Uterus (tissue), 4 donors: ENCODE data around the gene ZNF839. TPM values are rescaled to one million over a fixed set of nuclear protein-coding genes. Genes with fewer than 3 reads are reported as not detected.
"Not testable (repeated sequence)": the region's sequence is repeated elsewhere in the genome, so short reads cannot be mapped to it uniquely, and the experiment has no call there.

ENCODE experiments used
- DNase-seq, 2 donors: peaks; one replicate each; pipeline ENCODE4 v3.0.0-alpha.2; 2019 to 2020
- H3K27ac ChIP-seq, 2 donors: fragments of 200-600 bp; sonication (generic); 1 replicate in 1 of 2; 2 replicates in 1 of 2; pipeline ENCODE4 v1.5.1; 2016 to 2018
- H3K27me3 ChIP-seq, 2 donors: fragments of 200-600 bp; sonication (generic); one replicate each; pipeline ENCODE4 v1.5.1; 2018 to 2019; ENCODE audit warnings: control low read depth in 1 of 2
- H3K36me3 ChIP-seq, 2 donors: fragments of 200-600 bp; sonication (generic); one replicate each; pipeline ENCODE4 v1.5.1; 2019; ENCODE audit warnings: control low read depth in 1 of 2
- H3K4me1 ChIP-seq, 2 donors: fragments of 200-600 bp; sonication (generic); one replicate each; pipeline ENCODE4 v1.5.1; 2018 to 2019; ENCODE audit warnings: control low read depth in 1 of 2
- H3K4me3 ChIP-seq, 2 donors: fragments of 200-600 bp; sonication (generic); 1 replicate in 1 of 2; 2 replicates in 1 of 2; pipeline ENCODE4 v1.5.1; 2018 to 2019; ENCODE audit warnings: mild to moderate bottlenecking in 1 of 2
- H3K9me3 ChIP-seq, 2 donors: fragments of 200-600 bp; sonication (generic); one replicate each; pipeline ENCODE4 v1.5.1; 2019; ENCODE audit warnings: control low read depth in 1 of 2
- CTCF ChIP-seq, 4 experiments: fragments of 200-600 bp in 2 of 4; fragments of 450-650 bp in 2 of 4; sonication (generic) in 2 of 4; IDR thresholded peaks; one replicate each; pipeline ENCODE4 v1.5.1; 2016 to 2019; ENCODE audit warnings: antibody characterized with exemption in 4 of 4, mild to moderate bottlenecking in 2 of 4, moderate library complexity in 1 of 4
- POLR2A ChIP-seq, 2 donors: fragments of 450-650 bp; IDR thresholded peaks; one replicate each; pipeline ENCODE4 v1.6.1; 2016; ENCODE audit warnings: antibody characterized with exemption in 2 of 2, mild to moderate bottlenecking in 1 of 2, moderate library complexity in 1 of 2
- intact Hi-C: fragments of 100-400 bp; cut with DNase I; formaldehyde crosslinking; loops from one replicate; pipeline ENCODE4 v1.15.1; 2023; ENCODE audit warnings: low total_unique reads
- total RNA-seq, 4 donors: library from RNA; depleted of rRNA in 3 of 4; stranded (reverse); fragments of >200 nt in 3 of 4; gene quantifications; one replicate each; pipeline versions ENCODE4 v1.1.0 to v1.2.4, GENCODE V29; 2014 to 2023
- donor health status: DM: yes; HTN: yes; CAD: no.

ZNF839 gene
- total RNA-seq, 4 donors from 2014 or later = 0.29 to 12.8 (median 6.4) TPM

- Histone ChIP-seq H3K4me3 (no peak overlapping the region), H3K9me3 (no peaks in the 10 kb centered on the region), H3K27ac (peak overlapping the region in 1 of 2 donors; percentile 22), H3K27me3 (no peaks in the 10 kb centered on the region), H3K36me3 (no peaks in the 10 kb centered on the region), H3K4me1 (no peaks in the 10 kb centered on the region)
- intact Hi-C loops = no loop called here
- DNase-seq = no peak
- TF ChIP-seq CTCF (IDR thresholded peaks at IDR 0.05) (no peak), POLR2A (IDR thresholded peaks at IDR 0.05) (no peak)
Measured at GRCh38 chr14:102351023-102351422, 31.5 kb downstream of the ZNF839 start.

- H3K4me3 ChIP-seq, H3K9me3 ChIP-seq, intact Hi-C loops, H3K27me3 ChIP-seq, H3K4me1 ChIP-seq, DNase-seq, H3K36me3 ChIP-seq: not testable (repeated sequence)
- H3K27ac ChIP-seq = peak overlapping the region in 1 of 2 donors; percentile 22
Measured at GRCh38 chr14:102351593-102351992, 32.0 kb downstream of the ZNF839 start.

GRCh38 chr14:102352213-102352612 is 32.7 kb downstream of the ZNF839 start:
- TF ChIP-seq POLR2A (IDR thresholded peaks at IDR 0.05) (no peak), CTCF (IDR thresholded peaks at IDR 0.05) (no peak)
- Histone ChIP-seq H3K36me3 (no peaks in the 10 kb centered on the region), H3K4me3 (no peak overlapping the region), H3K27ac (no peak overlapping the region), H3K9me3 (no peaks in the 10 kb centered on the region), H3K27me3 (no peaks in the 10 kb centered on the region), H3K4me1 (no peaks in the 10 kb centered on the region)
- intact Hi-C loops = no loop called here
- no peak for DNase-seq

- no peak for DNase-seq
- Histone ChIP-seq H3K27ac (no peak overlapping the region), H3K27me3 (no peaks in the 10 kb centered on the region), H3K9me3 (no peaks in the 10 kb centered on the region), H3K4me1 (no peaks in the 10 kb centered on the region), H3K4me3 (no peak overlapping the region), H3K36me3 (no peaks in the 10 kb centered on the region)
- intact Hi-C loops = no loop called here
- no peak for TF ChIP-seq POLR2A (IDR thresholded peaks at IDR 0.05)
- TF ChIP-seq CTCF (IDR thresholded peaks at IDR 0.05) = no peak
Measured at GRCh38 chr14:102353126-102353619, 33.6 kb downstream of the ZNF839 start.

GRCh38 chr14:102356280-102356679 is 36.7 kb downstream of the ZNF839 start:
- no peaks in the 10 kb centered on the region for H3K4me1 ChIP-seq
- H3K27me3 ChIP-seq = no peaks in the 10 kb centered on the region
- H3K4me3 ChIP-seq = no peak overlapping the region
- intact Hi-C loops = no loop called here
- no peaks in the 10 kb centered on the region for H3K36me3 ChIP-seq
- no peaks in the 10 kb centered on the region for H3K9me3 ChIP-seq
- TF ChIP-seq POLR2A (IDR thresholded peaks at IDR 0.05) (no peak), CTCF (IDR thresholded peaks at IDR 0.05) (no peak)
- no peak overlapping the region for H3K27ac ChIP-seq
- no peak for DNase-seq

- DNase-seq = no peak
- Histone ChIP-seq H3K27me3 (no peaks in the 10 kb centered on the region), H3K4me3 (no peak overlapping the region), H3K36me3 (no peaks in the 10 kb centered on the region), H3K9me3 (no peaks in the 10 kb centered on the region), H3K27ac (no peak overlapping the region), H3K4me1 (peaks cover 3 to 8% of the 10 kb centered on the region in 2 donors)
- TF ChIP-seq POLR2A (IDR thresholded peaks at IDR 0.05) = no peak
- TF ChIP-seq CTCF (IDR thresholded peaks at IDR 0.05) = no peak
- intact Hi-C loops = no loop called here
Measured at GRCh38 chr14:102359341-102359740, 39.8 kb downstream of the ZNF839 start.
